GM12874 (cell line): ENCODE results near the gene RNF186.

Experiments used
- CTCF ChIP-seq: IDR thresholded peaks from 2 replicates; pipeline ENCODE4 v1.5.1; 2011; ENCODE audit warnings: low read depth, mild to moderate bottlenecking, control low read depth, low read length, moderate library complexity; ENCODE audit not compliant: insufficient read depth

The RNF186 gene

DNA sequence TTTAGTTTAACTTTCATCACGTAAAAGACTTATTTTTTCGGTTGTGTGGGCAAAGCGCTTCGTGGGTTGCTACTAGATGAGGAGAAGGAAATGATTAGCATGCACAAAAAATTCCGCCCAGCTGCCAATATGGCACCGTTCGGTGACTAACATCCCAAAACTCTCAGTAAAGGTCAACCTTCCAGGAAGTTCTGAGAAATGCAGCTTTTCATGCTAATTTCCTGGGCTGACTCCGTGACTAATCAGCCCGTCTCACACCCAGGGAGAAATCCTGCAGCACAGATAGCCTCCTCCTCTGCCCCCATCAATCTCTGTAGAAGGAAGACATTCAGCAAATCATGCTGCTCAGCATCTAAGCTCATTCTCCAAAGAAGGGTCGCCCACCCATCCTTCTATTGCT is 49.5 kb downstream of the RNF186 start:
- no peak for TF ChIP-seq CTCF

GRCh38 chr1:19764848-19765247 is 50.2 kb downstream of the RNF186 start:
- TF ChIP-seq CTCF: no peak
